HG03571 (cell line): ENCODE measurements around the gene ZSWIM1.
"Not testable (repeated sequence)": the region's sequence is repeated elsewhere in the genome, so short reads cannot be mapped to it uniquely, and the experiment has no call there.

Experiments
- ATAC-seq: cut with Tn5 transposase; IDR thresholded peaks from one replicate; pipeline ENCODE4 v1.9.1; 2021; ENCODE audit not compliant: unreplicated experiment

ZSWIM1 gene

DNA sequence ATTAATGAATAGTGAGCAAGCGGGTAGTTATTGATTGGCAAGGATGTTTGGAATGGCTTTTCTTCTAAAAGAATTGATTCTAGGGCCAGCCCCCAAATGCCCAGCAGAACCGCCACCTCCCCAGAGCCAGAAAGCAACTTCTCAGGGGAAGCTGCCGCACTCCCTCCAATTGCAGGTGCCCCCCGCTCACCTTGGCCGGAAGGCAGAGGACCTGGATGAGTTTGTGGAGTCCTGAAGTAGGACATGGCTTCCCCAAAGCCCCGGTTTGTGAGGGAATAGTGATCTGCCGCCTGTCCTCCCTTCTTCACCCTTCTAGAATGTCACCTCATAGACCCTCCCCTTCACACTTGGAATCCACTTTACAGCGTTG, 6.3 kb downstream of the ZSWIM1 start, which contains the start of gene SPATA25:
SPATA25 (minus strand) TSS at position 277 of the 370 bp plus-strand sequence; CDS start at position 245, 32 bp downstream.
- no peak for ATAC-seq

DNA sequence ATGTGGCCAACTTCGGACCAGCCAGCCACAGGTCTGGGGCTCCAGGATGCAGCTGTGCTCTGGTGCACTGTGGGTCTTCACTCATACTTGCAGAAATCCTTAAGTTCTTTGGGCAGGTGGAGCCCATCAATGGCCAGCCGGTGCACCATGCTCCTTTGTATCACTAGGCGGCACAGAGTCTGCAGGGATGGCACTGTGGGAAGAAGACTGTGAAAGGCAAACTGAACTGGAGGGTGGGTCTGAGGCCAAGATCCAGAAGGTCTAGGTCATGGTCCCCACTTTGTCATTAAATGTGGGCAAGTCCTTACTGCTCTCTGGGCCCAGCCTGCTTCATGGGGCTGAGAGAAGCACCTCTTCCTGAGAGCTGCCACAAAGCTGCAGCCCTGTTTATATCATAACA, 7.7 kb downstream of the ZSWIM1 start:
- no peak for ATAC-seq

DNA sequence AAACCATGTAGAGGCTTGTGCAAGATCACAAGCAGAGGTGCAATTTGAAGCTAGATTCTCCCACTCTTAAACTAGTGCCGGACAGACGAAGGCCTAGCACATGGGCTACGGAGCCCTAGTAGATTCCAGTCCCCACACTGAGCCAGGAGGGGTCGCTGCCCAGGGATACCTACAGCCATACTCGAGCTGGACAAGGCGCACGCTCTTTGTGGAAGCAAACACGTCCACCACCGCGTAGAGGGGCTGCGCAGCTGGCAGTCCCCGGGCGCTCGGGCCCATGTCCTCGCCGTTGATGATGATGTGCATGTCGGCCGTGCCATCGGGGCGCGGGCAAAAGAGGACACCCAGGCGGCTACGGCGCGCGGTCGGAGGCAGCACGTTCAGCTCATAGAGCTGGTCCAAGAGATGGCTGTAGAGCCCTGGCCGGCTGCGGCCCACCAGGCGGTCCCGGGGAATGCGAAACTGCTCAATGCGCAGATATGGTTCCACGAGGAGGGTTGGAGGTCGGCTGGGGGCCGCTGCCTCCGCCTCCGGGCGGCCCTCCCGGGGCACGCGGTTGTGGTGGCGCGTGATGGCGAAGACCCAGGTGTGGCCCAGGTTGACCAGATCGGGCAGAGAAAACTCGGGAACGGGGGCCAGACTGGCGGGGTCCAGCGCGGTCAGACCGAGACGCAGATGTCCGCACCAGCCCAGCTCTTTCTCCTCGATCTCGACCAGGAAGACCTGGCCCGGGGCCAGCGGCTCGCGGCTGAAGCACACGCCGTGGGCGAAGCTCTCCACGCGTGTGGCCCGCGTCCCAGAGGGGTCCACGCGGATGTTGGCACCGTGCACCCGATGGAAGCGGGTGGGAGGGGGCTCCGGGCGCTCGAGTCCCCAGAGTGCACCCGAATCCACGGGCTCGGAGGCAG, 9.3 kb downstream of the ZSWIM1 start:
- no peak for ATAC-seq

DNA sequence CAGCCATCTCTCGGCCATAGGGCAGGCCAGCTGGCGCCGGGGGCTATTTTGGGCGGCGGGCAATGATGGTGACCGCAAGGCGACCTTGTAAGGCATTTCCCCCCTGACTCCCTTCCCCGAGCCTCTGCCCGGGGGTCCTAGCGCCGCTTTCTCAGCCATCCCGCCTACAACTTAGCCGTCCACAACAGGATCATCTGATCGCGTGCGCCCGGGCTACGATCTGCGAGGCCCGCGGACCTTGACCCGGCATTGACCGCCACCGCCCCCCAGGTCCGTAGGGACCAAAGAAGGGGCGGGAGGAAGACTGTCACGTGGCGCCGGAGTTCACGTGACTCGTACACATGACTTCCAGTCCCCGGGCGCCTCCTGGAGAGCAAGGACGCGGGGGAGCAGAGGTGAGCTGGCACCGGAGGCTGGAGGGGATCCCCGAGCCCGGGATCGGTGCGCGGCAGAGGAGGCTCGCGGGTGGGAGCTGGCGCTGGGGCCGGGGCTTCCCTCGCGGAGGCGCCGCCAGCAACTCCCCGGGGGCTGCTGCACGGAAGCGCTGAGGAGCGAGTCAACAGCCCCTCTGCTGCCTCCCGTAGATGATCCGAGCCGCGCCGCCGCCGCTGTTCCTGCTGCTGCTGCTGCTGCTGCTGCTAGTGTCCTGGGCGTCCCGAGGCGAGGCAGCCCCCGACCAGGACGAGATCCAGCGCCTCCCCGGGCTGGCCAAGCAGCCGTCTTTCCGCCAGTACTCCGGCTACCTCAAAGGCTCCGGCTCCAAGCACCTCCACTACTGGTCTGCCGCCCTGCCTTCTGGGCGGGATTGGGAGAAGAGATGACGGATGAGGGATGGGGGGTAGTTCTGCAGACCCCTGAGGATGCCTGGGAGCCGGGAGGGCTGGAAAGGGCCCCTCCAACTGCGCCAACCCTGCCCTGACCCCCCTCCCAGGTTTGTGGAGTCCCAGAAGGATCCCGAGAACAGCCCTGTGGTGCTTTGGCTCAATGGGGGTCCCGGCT, 10.3 kb downstream of the ZSWIM1 start, which contains the start of the genes CTSA and NEURL2:
CTSA (plus strand) TSS at position 351 of the 999 bp plus-strand sequence; CDS start at position 585, 234 bp downstream.
NEURL2 (minus strand) TSS at position 224 of the 999 bp plus-strand sequence; CDS start at position 7, 217 bp downstream.
- peak; percentile 71 for ATAC-seq

DNA sequence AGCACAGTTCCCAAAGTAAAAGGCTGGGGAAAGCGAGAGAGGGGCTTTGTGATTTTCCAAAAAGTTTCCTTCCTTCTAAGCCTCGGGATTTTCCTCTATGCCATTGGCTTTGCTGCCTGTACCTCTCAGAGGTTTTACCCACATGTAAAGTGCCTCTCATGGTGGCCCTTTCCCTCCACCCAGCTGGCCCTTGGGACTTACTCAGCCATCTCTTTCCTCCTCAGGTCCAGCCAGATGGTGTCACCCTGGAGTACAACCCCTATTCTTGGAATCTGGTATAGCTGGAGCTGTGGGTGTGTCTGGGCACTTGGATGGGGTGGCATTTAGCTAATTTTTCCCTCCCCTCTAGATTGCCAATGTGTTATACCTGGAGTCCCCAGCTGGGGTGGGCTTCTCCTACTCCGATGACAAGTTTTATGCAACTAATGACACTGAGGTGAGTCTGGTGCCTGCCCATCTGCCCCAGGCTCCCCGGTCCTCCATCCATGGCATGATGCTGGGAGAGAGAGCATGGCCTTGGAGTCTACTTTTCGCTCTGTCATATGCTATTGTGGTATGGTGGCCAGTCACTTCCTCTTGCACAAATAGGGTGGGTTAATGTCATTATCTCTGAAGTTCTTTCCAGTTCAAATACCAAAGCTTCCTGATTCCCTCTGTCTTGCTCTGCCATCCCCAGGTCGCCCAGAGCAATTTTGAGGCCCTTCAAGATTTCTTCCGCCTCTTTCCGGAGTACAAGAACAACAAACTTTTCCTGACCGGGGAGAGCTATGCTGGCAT, 11.2 kb downstream of the ZSWIM1 start:
- ATAC-seq = no peak

DNA sequence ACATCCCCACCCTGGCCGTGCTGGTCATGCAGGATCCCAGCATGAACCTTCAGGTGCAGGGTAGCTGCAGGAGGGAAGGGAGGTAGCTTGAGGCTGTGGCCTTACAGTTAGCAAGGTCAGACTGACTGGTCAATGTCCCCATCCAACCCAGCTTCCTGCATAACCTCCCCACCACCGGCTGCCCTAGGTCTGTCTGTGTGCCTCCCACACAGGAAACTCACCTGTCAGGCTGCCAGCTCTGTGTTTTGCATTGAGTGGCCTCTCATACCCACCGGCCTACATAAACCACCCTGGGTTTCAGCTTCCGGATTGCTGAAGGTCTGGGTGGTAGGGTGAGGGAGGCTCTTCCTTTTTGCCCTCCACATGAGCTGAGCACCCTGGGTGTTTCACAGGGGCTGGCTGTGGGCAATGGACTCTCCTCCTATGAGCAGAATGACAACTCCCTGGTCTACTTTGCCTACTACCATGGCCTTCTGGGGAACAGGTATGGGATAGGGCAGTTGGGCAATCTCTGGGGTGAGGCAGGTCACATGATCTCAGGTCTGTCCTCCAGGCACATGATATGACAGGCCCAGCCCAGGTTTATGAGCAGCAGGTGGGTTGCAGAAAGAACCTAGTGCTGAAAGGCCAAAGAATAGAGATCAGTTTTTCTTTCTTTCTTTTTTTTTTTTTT, 11.9 kb downstream of the ZSWIM1 start:
- ATAC-seq = no peak

DNA sequence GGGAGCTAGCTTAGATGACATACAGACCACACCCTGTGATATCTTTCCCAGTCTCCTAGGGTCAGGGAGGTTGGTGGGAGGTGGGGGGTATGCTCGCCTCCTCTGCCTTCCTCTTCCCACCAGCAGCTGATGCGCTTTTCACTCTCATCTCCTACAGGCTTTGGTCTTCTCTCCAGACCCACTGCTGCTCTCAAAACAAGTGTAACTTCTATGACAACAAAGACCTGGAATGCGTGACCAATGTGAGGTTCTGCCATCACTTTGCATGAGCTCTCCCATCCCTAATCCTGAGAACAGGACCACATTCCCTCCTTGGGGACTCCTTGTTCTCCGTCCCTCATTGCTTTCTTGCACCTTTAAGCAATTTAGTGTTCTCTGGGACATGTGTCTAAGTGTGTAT, 12.8 kb downstream of the ZSWIM1 start:
- no peak for ATAC-seq

DNA sequence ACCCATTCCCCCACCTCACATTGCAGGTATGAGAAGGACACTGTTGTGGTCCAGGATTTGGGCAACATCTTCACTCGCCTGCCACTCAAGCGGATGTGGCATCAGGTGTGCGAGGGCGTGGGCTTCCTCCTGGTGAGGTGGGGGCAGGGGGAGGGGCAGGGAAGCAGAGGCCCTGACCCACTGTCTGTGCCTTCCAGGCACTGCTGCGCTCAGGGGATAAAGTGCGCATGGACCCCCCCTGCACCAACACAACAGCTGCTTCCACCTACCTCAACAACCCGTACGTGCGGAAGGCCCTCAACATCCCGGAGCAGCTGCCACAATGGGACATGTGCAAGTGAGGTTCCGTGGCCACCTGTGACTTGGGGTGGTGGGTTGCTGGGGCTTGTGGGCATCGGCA, 13.8 kb downstream of the ZSWIM1 start:
- ATAC-seq = no peak

DNA sequence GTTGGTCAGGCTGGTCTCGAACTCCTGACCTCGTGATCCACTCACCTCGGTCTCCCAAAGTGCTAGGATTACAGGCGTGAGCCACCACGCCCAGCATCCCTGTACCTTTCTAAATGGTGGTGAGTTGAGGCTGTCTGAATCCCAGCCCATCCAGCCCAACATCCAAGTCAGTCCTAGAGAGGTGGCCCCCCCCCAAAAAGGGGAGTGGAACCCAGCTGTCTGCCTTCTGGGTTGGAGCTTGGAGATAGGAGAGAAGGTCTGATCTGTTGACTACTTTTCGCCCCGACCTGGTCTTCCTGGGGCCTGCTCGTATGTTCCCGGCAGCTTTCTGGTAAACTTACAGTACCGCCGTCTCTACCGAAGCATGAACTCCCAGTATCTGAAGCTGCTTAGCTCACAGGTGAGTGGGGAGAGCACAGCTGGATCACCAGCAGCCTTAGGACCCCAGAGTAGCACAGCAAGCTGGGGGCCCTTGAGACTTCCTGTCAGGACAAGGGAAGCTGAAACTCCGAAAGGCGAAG, 15.7 kb downstream of the ZSWIM1 start:
- ATAC-seq = no peak

DNA sequence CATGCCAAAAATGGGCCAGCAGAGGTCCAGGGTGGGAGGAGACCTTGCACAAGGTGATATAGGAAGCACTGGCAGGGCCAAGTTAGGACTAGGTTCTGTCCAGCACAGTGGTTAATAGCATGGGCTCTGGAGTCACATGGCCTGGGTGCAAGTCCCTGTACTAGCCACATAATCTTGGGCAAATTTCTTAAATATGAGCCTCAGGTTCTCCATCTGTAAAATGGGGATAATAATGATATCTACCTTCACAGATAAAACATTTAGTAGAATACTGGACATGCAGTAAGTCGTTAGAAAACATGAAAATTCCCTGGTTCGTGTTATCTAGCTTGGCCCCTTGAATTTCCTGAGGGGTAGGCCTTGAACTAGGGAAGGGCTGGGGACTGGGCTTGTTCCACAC, 16.3 kb downstream of the ZSWIM1 start:
- no peak for ATAC-seq

DNA sequence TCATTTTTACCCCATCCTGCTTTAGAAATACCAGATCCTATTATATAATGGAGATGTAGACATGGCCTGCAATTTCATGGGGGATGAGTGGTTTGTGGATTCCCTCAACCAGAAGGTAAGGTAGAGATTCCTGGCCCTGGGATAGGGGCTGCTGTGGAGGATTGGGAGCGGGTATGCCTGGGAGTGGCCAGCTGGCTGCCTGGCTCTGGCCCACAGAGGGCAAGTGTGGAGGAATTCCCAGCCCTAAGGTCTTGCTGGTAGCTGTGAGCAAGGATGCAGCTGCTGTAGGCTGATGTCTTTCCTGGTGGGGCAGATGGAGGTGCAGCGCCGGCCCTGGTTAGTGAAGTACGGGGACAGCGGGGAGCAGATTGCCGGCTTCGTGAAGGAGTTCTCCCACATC, 16.7 kb downstream of the ZSWIM1 start:
- ATAC-seq = no peak

DNA sequence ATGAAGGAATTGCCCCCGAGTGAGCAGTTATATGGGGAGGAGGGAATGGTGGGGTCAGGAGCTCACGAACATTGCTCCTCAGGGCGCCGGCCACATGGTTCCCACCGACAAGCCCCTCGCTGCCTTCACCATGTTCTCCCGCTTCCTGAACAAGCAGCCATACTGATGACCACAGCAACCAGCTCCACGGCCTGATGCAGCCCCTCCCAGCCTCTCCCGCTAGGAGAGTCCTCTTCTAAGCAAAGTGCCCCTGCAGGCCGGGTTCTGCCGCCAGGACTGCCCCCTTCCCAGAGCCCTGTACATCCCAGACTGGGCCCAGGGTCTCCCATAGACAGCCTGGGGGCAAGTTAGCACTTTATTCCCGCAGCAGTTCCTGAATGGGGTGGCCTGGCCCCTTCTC, 17.3 kb downstream of the ZSWIM1 start:
- ATAC-seq = no peak

DNA sequence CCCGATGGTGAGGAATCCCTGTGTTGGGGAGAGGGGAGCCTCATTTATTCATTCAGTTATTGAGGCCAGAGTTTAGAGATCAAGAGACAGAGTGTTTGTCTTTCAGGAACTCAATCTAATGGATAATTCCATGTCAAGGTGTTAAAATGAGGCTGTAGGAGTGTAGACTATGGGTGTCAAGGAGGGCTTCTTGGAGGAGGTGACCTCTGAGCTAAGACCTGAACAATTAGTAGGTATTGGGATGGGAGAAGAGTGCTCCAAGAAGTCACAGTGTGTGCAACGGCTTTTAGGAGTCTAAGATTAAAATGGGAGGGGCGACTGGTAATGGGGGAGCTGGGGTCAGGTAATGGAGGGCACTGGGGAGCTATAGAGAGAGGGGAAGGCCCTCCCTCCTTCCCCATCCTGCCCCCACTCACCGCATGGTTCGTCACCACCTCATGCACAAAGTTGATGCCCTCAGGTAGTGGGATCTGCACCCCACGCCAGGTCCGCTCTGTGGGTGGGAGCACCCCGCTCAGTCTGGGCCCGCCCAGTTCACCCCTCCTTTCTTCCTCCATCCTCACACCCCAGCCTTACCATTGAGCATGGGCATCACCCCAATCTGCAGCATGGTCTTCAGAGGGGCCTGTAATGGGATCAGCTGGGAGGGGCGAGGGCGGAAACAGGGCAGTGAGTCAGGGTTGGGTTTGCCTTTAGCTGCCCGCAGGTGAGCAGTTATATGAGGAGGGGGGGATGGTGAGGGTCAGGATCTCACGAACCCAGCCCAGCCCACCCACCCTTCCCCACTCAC, 18.2 kb downstream of the ZSWIM1 start:
- no peak for ATAC-seq

DNA sequence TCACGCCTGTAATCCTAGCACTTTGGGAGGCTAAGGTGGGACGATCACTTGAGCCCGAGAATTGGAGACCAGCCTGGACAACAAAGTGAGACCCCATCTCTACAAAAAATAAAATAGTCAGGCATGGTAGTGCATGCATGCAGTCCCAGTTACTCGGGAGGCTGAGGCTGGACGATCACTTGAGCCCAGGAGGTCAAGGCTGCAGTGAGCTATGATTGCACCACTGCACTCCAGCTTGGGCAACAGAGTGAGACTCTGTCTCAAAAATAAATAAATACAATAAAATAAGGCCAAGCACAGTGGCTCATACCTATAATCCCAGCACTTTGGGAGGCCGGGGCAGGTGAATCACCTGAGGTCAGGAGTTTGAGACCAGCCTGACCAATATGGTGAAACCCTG, 20.3 kb downstream of the ZSWIM1 start:
- ATAC-seq = not testable (repeated sequence)

DNA sequence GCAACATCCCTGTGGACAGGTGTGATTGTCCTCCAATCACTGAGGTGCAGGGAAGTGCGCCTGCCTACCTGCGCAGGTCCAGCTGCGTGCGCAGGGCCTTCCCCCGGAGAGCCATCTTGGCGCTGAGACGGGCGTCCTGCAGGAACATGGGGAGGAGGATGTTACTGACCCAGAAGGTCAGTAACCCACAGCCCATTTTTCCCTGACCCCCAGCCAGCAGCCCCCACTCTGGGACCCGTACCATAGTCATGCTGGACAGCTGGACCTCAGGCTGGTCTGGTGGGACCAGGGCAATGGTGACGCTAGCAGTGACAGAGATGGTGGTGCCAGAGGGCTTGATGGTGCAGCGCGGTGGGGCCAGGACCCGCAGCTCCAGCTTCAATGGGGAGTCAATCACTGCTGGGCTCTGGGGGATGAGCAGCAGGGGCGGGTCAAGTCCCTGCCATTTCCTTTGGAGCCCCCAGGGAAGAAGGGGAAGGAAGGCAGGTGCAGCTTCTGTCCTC, 21.2 kb downstream of the ZSWIM1 start:
- ATAC-seq = no peak

DNA sequence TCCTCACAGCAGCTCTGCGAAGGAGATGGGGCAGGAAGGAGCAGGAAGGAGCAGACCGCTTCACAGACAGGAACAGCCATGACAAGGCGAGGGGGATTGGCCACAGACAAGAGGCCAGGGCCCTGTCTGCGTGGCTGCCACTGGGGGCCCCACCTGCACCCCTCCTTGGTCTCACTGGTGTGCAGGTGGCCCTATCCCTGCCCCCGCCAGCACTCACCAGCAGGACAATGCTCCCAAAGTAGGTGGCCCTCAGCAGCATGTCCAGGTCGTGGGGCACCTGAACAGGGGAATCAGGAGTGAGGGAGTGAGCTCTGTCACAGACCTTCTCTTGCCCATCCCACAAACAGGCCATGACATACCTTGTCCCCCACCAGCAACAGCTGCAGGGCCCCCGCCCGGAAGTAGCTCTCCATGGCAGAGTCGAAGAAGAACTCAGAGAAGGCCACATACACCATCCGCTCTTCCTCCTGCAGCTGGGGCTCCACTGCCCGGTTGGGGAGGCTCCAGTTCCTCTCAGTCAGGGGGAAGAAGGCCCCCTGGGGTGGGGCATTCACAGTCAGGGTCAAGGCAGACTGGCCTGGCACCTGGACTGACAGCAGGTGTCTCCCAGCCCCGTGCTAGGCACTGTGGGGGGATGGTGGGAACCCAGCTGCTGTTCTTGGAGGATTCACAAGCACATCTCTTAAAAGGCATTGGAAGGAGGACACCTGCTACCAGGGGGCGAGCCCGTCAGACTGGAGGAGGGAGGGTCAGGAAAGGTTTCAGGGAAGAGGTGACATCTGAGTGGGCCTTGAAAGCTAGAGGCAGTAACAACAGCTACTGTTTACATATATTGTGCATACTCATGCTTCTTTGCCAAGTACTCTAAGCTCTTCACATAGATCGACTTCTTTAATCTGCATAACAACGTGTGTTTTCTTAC, 23.8 kb downstream of the ZSWIM1 start:
- ATAC-seq = no peak

DNA sequence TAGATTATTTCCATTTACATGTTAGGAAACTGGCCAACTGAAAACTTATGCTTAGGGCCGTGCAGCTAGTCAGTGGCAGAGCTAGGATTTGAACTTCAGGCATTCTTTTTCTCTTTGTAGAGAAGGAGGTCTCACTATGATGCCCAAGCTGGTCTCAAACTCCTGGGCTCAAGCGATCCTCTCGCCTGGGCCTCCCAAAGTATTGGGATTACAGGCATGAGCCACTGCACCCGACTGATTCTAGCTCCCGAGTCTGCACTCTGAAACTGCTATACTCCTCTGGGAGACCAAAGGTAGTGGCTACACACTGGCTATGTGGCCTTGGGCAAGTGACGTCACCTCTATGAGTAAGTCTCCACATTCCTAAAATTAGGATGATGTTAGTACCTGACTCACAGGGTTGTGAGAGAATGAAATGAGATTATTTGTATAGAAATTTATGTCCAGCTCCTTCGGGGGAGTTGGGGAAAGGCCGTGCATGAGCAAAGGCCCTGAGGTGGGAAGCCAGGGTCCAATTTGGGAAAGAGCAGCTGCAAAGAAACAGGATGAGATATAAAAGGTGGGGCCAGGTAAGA, 24.6 kb downstream of the ZSWIM1 start:
- no peak for ATAC-seq
